Endothelial cell of umbilical vein (primary cell): ENCODE results near the gene ACAT1.

ENCODE experiments used
- CTCF ChIP-seq, 2 donors: IDR thresholded peaks; 1 replicate in 1 of 2; 2 replicates in 1 of 2; pipeline ENCODE4 v1.5.1; 2011; ENCODE audit warnings: low read length in 2 of 2, mild to moderate bottlenecking in 2 of 2, moderate library complexity in 2 of 2, control low read depth in 1 of 2, inconsistent platforms in 1 of 2, low read depth in 1 of 2; ENCODE audit not compliant: insufficient read depth in 1 of 2; ENCODE audit errors: extremely low read depth in 1 of 2
- EZH2 ChIP-seq: IDR thresholded peaks from 2 replicates; pipeline ENCODE4 v1.6.1; 2012; ENCODE audit warnings: borderline replicate concordance, low read depth, mild to moderate bottlenecking, moderate library complexity, low read length, inconsistent platforms; ENCODE audit not compliant: severe bottlenecking
- MAX ChIP-seq: IDR thresholded peaks from 2 replicates; pipeline ENCODE4 v1.6.1; 2011; ENCODE audit not compliant: insufficient read depth, insufficient read length
- POLR2AphosphoS5 ChIP-seq: IDR thresholded peaks from 2 replicates; pipeline ENCODE4 v1.6.1; 2012; ENCODE audit warnings: low read depth, mild to moderate bottlenecking, control low read depth, low read length, moderate library complexity; ENCODE audit not compliant: insufficient read depth

- TF ChIP-seq CTCF (IDR thresholded peaks at IDR 0.05; ENCODE audit: extremely low read depth in 1 of 2, insufficient read depth in 1 of 2, low read depth in 1 of 2, low read length in 2 of 2) (no peak), EZH2 (no peak), POLR2AphosphoS5 (no peak), MAX (no peak)
Measured at GRCh38 chr11:108101090-108101775, 20.1 kb upstream of the ACAT1 start.
